ENCODE measurements around the gene NMS.

GRCh38 chr2:100526868-100527267, 56.6 kb downstream of the NMS start:
- TF ChIP-seq CTCF (IDR thresholded peaks at IDR 0.05) (no peak), POLR2A (IDR thresholded peaks at IDR 0.05) (no peak), EP300 (IDR thresholded peaks at IDR 0.05) (no peak)

Data from tibial nerve (tissue), 4 donors.